HepG2 (cell line): Measurements from ENCODE around the gene PYY. TPM values are rescaled to one million over a fixed set of nuclear protein-coding genes. Genes with fewer than 3 reads are reported as not detected.

Experiments used
- ATAC-seq: fragments of 200-7000 bp; cut with Tn5 transposase; 3 replicates; pipeline ENCODE4 v1.9.1; 2020; ENCODE audit warnings: mild to moderate bottlenecking, moderate library complexity
- BruUV-seq: library from RNA; stranded (reverse); fragments of 400-500 nt; replicated peaks from 2 replicates; lab custom pipeline; 2021; lab: Mats Ljungman, UMichigan
- CTCF ChIA-PET: fragments of 300-600 bp; formaldehyde crosslinking; extraction: SDS; loops from one replicate; lab custom pipeline; 2021; ENCODE audit warnings: low total read pairs, inconsistent platforms, low intra/inter-chr PET ratio; lab: Yijun Ruan, JAX
- POLR2A ChIA-PET: fragments of 350-600 bp; sonication (Branson Sonifier 250); formaldehyde crosslinking; loops from one replicate; lab custom pipeline; 2020; ENCODE audit warnings: antibody characterized with exemption, inconsistent platforms; lab: Yijun Ruan, JAX
- DNase-seq: peaks from one replicate; pipeline ENCODE4 v3.0.0-alpha.2; 2015; ENCODE audit warnings: low spot score
- FAIRE-seq: peaks from 3 replicates; lab custom pipeline; 2011; peaks lifted over from hg19 to GRCh38; lab: Jason Lieb, UNC
- H2AFZ ChIP-seq: one replicate; pipeline ENCODE4 v1.6.1; 2011; ENCODE audit warnings: low read length, inconsistent platforms
- H3K27ac ChIP-seq: fragments of 300-600 bp; 3 replicates; pipeline ENCODE4 v1.8.0; 2011; ENCODE audit warnings: mixed run types, mild to moderate bottlenecking, mixed read lengths, low read length, inconsistent platforms; ENCODE audit not compliant: insufficient read depth; ENCODE audit errors: extremely low read length
- H3K27me3 ChIP-seq, 2 experiments: fragments of 200-600 bp in 1 of 2; 2 replicates in 1 of 2; 3 replicates in 1 of 2; pipeline versions ENCODE4 v1.6.0 to v1.8.0; 2011; ENCODE audit warnings: low read length in 2 of 2, mild to moderate bottlenecking in 2 of 2, moderate library complexity in 2 of 2, inconsistent platforms in 1 of 2; ENCODE audit not compliant: insufficient read depth in 2 of 2, control insufficient read depth in 1 of 2
- H3K36me3 ChIP-seq, 2 experiments: fragments of 200-600 bp in 1 of 2; replicated peaks in 1 of 2; 2 replicates in 1 of 2; 3 replicates in 1 of 2; pipeline versions ENCODE4 v1.5.1 to v1.8.0; 2011; ENCODE audit warnings: low read length in 2 of 2, inconsistent platforms in 1 of 2; ENCODE audit not compliant: insufficient read depth in 2 of 2, control insufficient read depth in 1 of 2
- H3K4me1 ChIP-seq: 2 replicates; pipeline ENCODE4 v1.5.1; 2012; ENCODE audit warnings: low read length, inconsistent platforms; ENCODE audit not compliant: insufficient read depth
- H3K4me2 ChIP-seq: 2 replicates; pipeline ENCODE4 v1.6.0; 2011; ENCODE audit warnings: low read depth, low read length, inconsistent platforms
- H3K4me3 ChIP-seq, 3 experiments: fragments of 200-600 bp in 1 of 3; sonication (generic), shearing (Covaris generic) in 1 of 3; replicated peaks in 1 of 3; 2 replicates each; pipeline ENCODE4 v1.5.1; 2011 to 2016; ENCODE audit warnings: low read length in 3 of 3, inconsistent platforms in 2 of 3, low read depth in 2 of 3, mild to moderate bottlenecking in 2 of 3, control low read depth in 1 of 3, mixed read lengths in 1 of 3; ENCODE audit not compliant: insufficient read depth in 1 of 3
- H3K79me2 ChIP-seq: one replicate; pipeline ENCODE4 v1.6.1; 2011; ENCODE audit warnings: low read length, inconsistent platforms; ENCODE audit not compliant: insufficient read depth
- H3K9ac ChIP-seq: 2 replicates; pipeline ENCODE4 v1.6.0; 2011; ENCODE audit warnings: mild to moderate bottlenecking, low read depth, low read length, inconsistent platforms; ENCODE audit not compliant: insufficient read depth
- H3K9me3 ChIP-seq: 2 replicates; pipeline ENCODE4 v1.5.1; 2012; ENCODE audit warnings: mild to moderate bottlenecking, low read length
- H4K20me1 ChIP-seq: 2 replicates; pipeline ENCODE4 v1.6.0; 2011; ENCODE audit warnings: inconsistent platforms, mild to moderate bottlenecking, low read length, moderate library complexity; ENCODE audit not compliant: insufficient read depth
- ARNT ChIP-seq: fragments of 450-650 bp; IDR thresholded peaks from 2 replicates; pipeline ENCODE4 v1.6.1; 2017
- ETV6 ChIP-seq: sonication (generic); formaldehyde crosslinking; conservative IDR thresholded peaks from 2 replicates; pipeline ENCODE4 v1.4.0; 2020; ENCODE audit warnings: missing genetic modification reagents
- FOXK2 ChIP-seq: fragments of 450-650 bp; IDR thresholded peaks from 2 replicates; pipeline ENCODE4 v1.6.1; 2016
- GATA4 ChIP-seq: sonication (generic); IDR thresholded peaks from 2 replicates; pipeline ENCODE4 v1.6.1; 2016; ENCODE audit warnings: antibody characterized with exemption, low read depth, borderline replicate concordance
- MIER2 ChIP-seq: IDR thresholded peaks from 2 replicates; pipeline ENCODE4 v1.6.1; 2016; ENCODE audit warnings: missing biosample characterization, missing genetic modification reagents
- NKX3-1 ChIP-seq: sonication (generic); formaldehyde crosslinking; IDR thresholded peaks from 2 replicates; pipeline ENCODE4 v1.5.0; 2020; ENCODE audit warnings: missing genetic modification reagents
- SIX1 ChIP-seq: sonication (generic); formaldehyde crosslinking; IDR thresholded peaks from 2 replicates; pipeline ENCODE4 v1.4.0; 2020; ENCODE audit warnings: missing genetic modification reagents, borderline replicate concordance
- SP5 ChIP-seq: IDR thresholded peaks from 2 replicates; pipeline ENCODE4 v1.6.1; 2016; ENCODE audit warnings: low read depth, borderline replicate concordance
- TOE1 ChIP-seq: sonication (generic); formaldehyde crosslinking; IDR thresholded peaks from 2 replicates; pipeline ENCODE4 v1.4.0; 2020; ENCODE audit warnings: mild to moderate bottlenecking, missing genetic modification reagents
- U2AF1 ChIP-seq: fragments of 200-400 bp; formaldehyde crosslinking; optimal IDR thresholded peaks from 2 replicates; pipeline ENCODE3; 2017; ENCODE audit warnings: mild to moderate bottlenecking, low read depth, low read length
- YEATS2 ChIP-seq: sonication (generic); formaldehyde crosslinking; IDR thresholded peaks from 2 replicates; pipeline ENCODE4 v1.4.0; 2020; ENCODE audit warnings: missing genetic modification reagents, borderline replicate concordance
- ZNF841 ChIP-seq: sonication (generic); formaldehyde crosslinking; IDR thresholded peaks from 2 replicates; pipeline ENCODE4 v1.8.1; 2023; ENCODE audit warnings: missing genetic modification reagents, borderline replicate concordance
- WGBS: methylation state at CpG from one replicate; pipeline ENCODE4 v1.1.6; 2017; ENCODE audit warnings: low lambda C conversion rate; 5-methylcytosine and 5-hydroxymethylcytosine counted together
- in situ Hi-C: cut with HindIII; loops from 2 replicates; pipeline ENCODE4 v1.10.0; 2017; ENCODE audit warnings: low pct_unique_long_range_greater_than_20kb; ENCODE audit not compliant: extremely low pct_ligation_motif_present
- intact Hi-C: fragments of 100-400 bp; cut with micrococcal nuclease; formaldehyde crosslinking; loops from one replicate; pipeline ENCODE4 v1.10.0; 2022; ENCODE audit not compliant: unreplicated experiment
- polyA plus RNA-seq, 8 experiments: library from polyadenylated mRNA; depleted of rRNA in 3 of 8; stranded (reverse) in 7 of 8; unstranded in 1 of 8; fragments of >200 nt; fragmentation: Illumina TruSeq in 4 of 8; extraction: Trizol in 4 of 8; gene quantifications; 2 replicates each; pipeline versions ENCODE4 v1.2.1 to v1.2.3, GENCODE V29; 2011 to 2016; ENCODE audit warnings: low read depth in 4 of 8, missing spikeins in 1 of 8, mixed read lengths in 1 of 8; ENCODE audit not compliant: insufficient read depth in 1 of 8
- total RNA-seq, 5 experiments: library from RNA; depleted of rRNA; stranded (reverse); fragments of >200 nt; fragmentation: Illumina TruSeq; extraction: Trizol; gene quantifications; 2 replicates each; pipeline ENCODE4 v1.2.3, GENCODE V29; 2016; ENCODE audit warnings: low read depth in 1 of 5
- TF ChIP-seq, protein P1 (sequence below): sonication (generic); formaldehyde crosslinking; IDR thresholded peaks from 2 replicates; pipeline ENCODE4 v1.5.0; 2020; ENCODE audit warnings: mild to moderate bottlenecking, missing genetic modification reagents, borderline replicate concordance
- TF ChIP-seq, protein P2 (sequence below): sonication (generic); formaldehyde crosslinking; IDR thresholded peaks from 2 replicates; pipeline ENCODE4 v1.4.0; 2020; ENCODE audit warnings: missing genetic modification reagents

The PYY gene
- total and polyA plus RNA-seq, 2 of the 13 experiments (the other 11 are each of a cell fraction or from before 2014, with no cell fraction given), result 0.25 TPM; not detected in 1

DNA sequence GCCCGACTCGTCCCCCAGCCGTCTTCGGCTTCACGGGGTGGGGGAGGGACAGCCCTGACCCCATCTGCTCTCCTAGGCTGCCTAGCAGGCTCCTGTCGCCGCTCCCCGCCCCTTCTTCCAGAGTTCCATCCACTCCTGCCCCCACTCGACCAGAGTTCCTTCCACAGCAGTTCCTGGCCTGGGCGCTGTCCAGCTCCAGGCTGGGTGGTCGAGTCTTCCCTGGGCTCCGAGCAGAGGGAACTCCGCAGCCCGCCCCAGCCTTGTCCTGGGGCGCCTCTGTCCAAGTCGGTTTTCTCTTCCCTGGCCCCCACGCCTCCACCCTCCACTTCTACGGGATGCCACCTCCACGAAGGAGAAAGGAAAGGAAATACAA lies 1.4 kb downstream of the PYY start:
- Histone ChIP-seq H3K36me3 (no peaks in the 10 kb centered on the region), H3K4me3 (peak overlapping the region in 1 of 3 experiments; percentile 30; a peak in 1 of 6 replicates), H3K9ac (no peak overlapping the region), H3K27ac (no peak overlapping the region), H3K27me3 (peaks cover 29 to 88% of the 10 kb centered on the region in 2 experiments), H3K4me2 (peak overlapping the region; percentile 56), H3K4me1 (peaks cover 14% of the 10 kb centered on the region), H3K79me2 (no peaks in the 10 kb centered on the region), H2AFZ (no peak overlapping the region), H3K9me3 (no peaks in the 10 kb centered on the region), H4K20me1 (no peaks in the 10 kb centered on the region)
- in situ Hi-C loops, result no loop called here
- 6% methylated on average over 19 of the region's 19 CpGs for WGBS
- intact Hi-C loops, result no loop called here
- ATAC-seq, result peak; percentile 17
- ChIA-PET POLR2A (no interaction called here), CTCF (no interaction called here)
- FAIRE-seq, result no peak
- BruUV-seq, result no TSS peak
- no peak for DNase-seq
- TF ChIP-seq, protein P1, sequence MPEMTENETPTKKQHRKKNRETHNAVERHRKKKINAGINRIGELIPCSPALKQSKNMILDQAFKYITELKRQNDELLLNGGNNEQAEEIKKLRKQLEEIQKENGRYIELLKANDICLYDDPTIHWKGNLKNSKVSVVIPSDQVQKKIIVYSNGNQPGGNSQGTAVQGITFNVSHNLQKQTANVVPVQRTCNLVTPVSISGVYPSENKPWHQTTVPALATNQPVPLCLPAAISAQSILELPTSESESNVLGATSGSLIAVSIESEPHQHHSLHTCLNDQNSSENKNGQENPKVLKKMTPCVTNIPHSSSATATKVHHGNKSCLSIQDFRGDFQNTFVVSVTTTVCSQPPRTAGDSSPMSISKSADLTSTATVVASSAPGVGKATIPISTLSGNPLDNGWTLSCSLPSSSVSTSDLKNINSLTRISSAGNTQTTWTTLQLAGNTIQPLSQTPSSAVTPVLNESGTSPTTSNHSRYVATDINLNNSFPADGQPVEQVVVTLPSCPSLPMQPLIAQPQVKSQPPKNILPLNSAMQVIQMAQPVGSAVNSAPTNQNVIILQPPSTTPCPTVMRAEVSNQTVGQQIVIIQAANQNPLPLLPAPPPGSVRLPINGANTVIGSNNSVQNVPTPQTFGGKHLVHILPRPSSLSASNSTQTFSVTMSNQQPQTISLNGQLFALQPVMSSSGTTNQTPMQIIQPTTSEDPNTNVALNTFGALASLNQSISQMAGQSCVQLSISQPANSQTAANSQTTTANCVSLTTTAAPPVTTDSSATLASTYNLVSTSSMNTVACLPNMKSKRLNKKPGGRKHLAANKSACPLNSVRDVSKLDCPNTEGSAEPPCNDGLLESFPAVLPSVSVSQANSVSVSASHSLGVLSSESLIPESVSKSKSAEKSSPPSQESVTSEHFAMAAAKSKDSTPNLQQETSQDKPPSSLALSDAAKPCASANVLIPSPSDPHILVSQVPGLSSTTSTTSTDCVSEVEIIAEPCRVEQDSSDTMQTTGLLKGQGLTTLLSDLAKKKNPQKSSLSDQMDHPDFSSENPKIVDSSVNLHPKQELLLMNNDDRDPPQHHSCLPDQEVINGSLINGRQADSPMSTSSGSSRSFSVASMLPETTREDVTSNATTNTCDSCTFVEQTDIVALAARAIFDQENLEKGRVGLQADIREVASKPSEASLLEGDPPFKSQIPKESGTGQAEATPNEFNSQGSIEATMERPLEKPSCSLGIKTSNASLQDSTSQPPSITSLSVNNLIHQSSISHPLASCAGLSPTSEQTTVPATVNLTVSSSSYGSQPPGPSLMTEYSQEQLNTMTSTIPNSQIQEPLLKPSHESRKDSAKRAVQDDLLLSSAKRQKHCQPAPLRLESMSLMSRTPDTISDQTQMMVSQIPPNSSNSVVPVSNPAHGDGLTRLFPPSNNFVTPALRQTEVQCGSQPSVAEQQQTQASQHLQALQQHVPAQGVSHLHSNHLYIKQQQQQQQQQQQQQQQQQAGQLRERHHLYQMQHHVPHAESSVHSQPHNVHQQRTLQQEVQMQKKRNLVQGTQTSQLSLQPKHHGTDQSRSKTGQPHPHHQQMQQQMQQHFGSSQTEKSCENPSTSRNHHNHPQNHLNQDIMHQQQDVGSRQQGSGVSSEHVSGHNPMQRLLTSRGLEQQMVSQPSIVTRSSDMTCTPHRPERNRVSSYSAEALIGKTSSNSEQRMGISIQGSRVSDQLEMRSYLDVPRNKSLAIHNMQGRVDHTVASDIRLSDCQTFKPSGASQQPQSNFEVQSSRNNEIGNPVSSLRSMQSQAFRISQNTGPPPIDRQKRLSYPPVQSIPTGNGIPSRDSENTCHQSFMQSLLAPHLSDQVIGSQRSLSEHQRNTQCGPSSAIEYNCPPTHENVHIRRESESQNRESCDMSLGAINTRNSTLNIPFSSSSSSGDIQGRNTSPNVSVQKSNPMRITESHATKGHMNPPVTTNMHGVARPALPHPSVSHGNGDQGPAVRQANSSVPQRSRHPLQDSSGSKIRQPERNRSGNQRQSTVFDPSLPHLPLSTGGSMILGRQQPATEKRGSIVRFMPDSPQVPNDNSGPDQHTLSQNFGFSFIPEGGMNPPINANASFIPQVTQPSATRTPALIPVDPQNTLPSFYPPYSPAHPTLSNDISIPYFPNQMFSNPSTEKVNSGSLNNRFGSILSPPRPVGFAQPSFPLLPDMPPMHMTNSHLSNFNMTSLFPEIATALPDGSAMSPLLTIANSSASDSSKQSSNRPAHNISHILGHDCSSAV (CRISPR knock-in tag), result no peak
- TF ChIP-seq, protein P2, sequence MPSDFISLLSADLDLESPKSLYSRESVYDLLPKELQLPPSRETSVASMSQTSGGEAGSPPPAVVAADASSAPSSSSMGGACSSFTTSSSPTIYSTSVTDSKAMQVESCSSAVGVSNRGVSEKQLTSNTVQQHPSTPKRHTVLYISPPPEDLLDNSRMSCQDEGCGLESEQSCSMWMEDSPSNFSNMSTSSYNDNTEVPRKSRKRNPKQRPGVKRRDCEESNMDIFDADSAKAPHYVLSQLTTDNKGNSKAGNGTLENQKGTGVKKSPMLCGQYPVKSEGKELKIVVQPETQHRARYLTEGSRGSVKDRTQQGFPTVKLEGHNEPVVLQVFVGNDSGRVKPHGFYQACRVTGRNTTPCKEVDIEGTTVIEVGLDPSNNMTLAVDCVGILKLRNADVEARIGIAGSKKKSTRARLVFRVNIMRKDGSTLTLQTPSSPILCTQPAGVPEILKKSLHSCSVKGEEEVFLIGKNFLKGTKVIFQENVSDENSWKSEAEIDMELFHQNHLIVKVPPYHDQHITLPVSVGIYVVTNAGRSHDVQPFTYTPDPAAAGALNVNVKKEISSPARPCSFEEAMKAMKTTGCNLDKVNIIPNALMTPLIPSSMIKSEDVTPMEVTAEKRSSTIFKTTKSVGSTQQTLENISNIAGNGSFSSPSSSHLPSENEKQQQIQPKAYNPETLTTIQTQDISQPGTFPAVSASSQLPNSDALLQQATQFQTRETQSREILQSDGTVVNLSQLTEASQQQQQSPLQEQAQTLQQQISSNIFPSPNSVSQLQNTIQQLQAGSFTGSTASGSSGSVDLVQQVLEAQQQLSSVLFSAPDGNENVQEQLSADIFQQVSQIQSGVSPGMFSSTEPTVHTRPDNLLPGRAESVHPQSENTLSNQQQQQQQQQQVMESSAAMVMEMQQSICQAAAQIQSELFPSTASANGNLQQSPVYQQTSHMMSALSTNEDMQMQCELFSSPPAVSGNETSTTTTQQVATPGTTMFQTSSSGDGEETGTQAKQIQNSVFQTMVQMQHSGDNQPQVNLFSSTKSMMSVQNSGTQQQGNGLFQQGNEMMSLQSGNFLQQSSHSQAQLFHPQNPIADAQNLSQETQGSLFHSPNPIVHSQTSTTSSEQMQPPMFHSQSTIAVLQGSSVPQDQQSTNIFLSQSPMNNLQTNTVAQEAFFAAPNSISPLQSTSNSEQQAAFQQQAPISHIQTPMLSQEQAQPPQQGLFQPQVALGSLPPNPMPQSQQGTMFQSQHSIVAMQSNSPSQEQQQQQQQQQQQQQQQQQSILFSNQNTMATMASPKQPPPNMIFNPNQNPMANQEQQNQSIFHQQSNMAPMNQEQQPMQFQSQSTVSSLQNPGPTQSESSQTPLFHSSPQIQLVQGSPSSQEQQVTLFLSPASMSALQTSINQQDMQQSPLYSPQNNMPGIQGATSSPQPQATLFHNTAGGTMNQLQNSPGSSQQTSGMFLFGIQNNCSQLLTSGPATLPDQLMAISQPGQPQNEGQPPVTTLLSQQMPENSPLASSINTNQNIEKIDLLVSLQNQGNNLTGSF (CRISPR knock-in tag), result no peak
- TF ChIP-seq GATA4 (no peak), TOE1 (CRISPR knock-in tag) (no peak), NKX3-1 (CRISPR knock-in tag) (no peak), ARNT (no peak), FOXK2 (no peak), U2AF1 (no peak), MIER2 (0 out of 2 replicates have a peak, but pooled peaks have one; percentile 55), ZNF841 (CRISPR knock-in tag) (no peak), SIX1 (CRISPR knock-in tag) (no peak), ETV6 (no peak), YEATS2 (no peak), SP5 (CRISPR knock-in tag) (no peak)
